ENCODE results near the gene IFNAR1.

The IFNAR1 gene

DNA sequence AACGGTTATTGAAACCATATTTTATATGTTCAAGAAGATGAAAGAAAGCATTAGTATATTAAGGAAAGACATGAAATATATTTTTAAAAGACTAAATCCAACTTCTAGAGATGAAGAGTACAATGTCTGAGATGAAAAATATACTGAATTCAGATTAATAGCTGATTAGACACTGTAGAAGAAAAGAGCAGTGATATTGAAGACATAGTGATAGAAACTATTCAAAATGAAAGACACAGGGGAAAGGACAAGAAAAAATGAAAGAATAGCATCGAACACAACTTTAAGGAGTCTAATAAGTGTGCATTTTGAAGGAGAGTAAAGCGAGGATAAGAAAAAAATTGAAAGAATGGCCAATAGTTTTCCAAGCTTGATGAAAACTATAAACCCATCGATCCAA, 11.2 kb upstream of the IFNAR1 start:
- Histone ChIP-seq H3K9ac (ENCODE audit: low read length) (no peak overlapping the region), H3K36me3 (replicated peaks; ENCODE audit: insufficient read depth, low read length) (no peaks in the 10 kb centered on the region), H3K27ac (ENCODE audit: low read length) (no peak overlapping the region; the same call in 1 of the 2 replicates), H3K9me2 (replicated peaks; ENCODE audit: insufficient read depth, low read length) (no peaks in the 10 kb centered on the region), H3K4me3 (ENCODE audit: low read length) (no peak overlapping the region), H3K9me3 (replicated peaks; ENCODE audit: insufficient read depth, low read length) (no peaks in the 10 kb centered on the region), H4K20me1 (ENCODE audit: insufficient read depth, low read length) (no peaks in the 10 kb centered on the region), H3K79me2 (ENCODE audit: low read length) (no peaks in the 10 kb centered on the region), H3K27me3 (replicated peaks; ENCODE audit: insufficient read depth, low read length) (no peaks in the 10 kb centered on the region), H3K4me2 (ENCODE audit: low read depth, low read length) (peak overlapping the region; percentile 14; the same call in 1 of the 2 replicates), H2AFZ (ENCODE audit: low read length) (no peak overlapping the region), H3K4me1 (ENCODE audit: low read length) (peaks cover 43% of the 10 kb centered on the region), H3F3A (ENCODE audit: insufficient read depth, low read length) (peaks cover 24% of the 10 kb centered on the region)
- no peak for TF ChIP-seq CTCF (IDR thresholded peaks at IDR 0.05; ENCODE audit: low read length)
- TF ChIP-seq EZH2phosphoT487 (IDR thresholded peaks at IDR 0.05; ENCODE audit: low read length) = no peak
- TF ChIP-seq EZH2 (optimal IDR thresholded peaks at IDR 0.05; ENCODE audit: low read depth, low read length) = no peak
- DNase-seq = no peak

- no peak for DNase-seq
- Histone ChIP-seq H3K9me3 (replicated peaks; ENCODE audit: insufficient read depth, low read length) (no peaks in the 10 kb centered on the region), H3K27ac (ENCODE audit: low read length) (no peak overlapping the region), H3K79me2 (ENCODE audit: low read length) (no peaks in the 10 kb centered on the region), H3K9ac (ENCODE audit: low read length) (no peak overlapping the region), H3K27me3 (replicated peaks; ENCODE audit: insufficient read depth, low read length) (no peaks in the 10 kb centered on the region), H3K4me3 (ENCODE audit: low read length) (no peak overlapping the region), H3K4me1 (ENCODE audit: low read length) (peaks cover 39% of the 10 kb centered on the region), H3K9me2 (replicated peaks; ENCODE audit: insufficient read depth, low read length) (no peaks in the 10 kb centered on the region), H3F3A (ENCODE audit: insufficient read depth, low read length) (peaks cover 19% of the 10 kb centered on the region), H3K36me3 (replicated peaks; ENCODE audit: insufficient read depth, low read length) (no peaks in the 10 kb centered on the region), H3K4me2 (ENCODE audit: low read depth, low read length) (no peak overlapping the region), H2AFZ (ENCODE audit: low read length) (no peak overlapping the region), H4K20me1 (ENCODE audit: insufficient read depth, low read length) (no peaks in the 10 kb centered on the region)
- no peak for TF ChIP-seq EZH2 (optimal IDR thresholded peaks at IDR 0.05; ENCODE audit: low read depth, low read length)
- no peak for TF ChIP-seq CTCF (IDR thresholded peaks at IDR 0.05; ENCODE audit: low read length)
- no peak for TF ChIP-seq EZH2phosphoT487 (IDR thresholded peaks at IDR 0.05; ENCODE audit: low read length)
These were observed 10.7 kb upstream of the IFNAR1 start for GRCh38 chr21:33314111-33314510.

- H3K79me2 ChIP-seq (ENCODE audit: low read length) = no peaks in the 10 kb centered on the region
- H3K4me3 ChIP-seq (ENCODE audit: low read length) = no peak overlapping the region
- no peak for DNase-seq
- TF ChIP-seq CTCF (IDR thresholded peaks at IDR 0.05; ENCODE audit: low read length) (no peak), EZH2phosphoT487 (IDR thresholded peaks at IDR 0.05; ENCODE audit: low read length) (no peak), EZH2 (optimal IDR thresholded peaks at IDR 0.05; ENCODE audit: low read depth, low read length) (no peak)
- peaks cover 20% of the 10 kb centered on the region for H3K4me1 ChIP-seq (ENCODE audit: low read length)
- no peaks in the 10 kb centered on the region for H3K9me3 ChIP-seq (replicated peaks; ENCODE audit: insufficient read depth, low read length)
- no peak overlapping the region for H3K9ac ChIP-seq (ENCODE audit: low read length)
- no peak overlapping the region for H3K4me2 ChIP-seq (ENCODE audit: low read depth, low read length)
- no peak overlapping the region for H3K27ac ChIP-seq (ENCODE audit: low read length)
- H3F3A ChIP-seq (ENCODE audit: insufficient read depth, low read length) = peaks cover 4% of the 10 kb centered on the region; the same call in 1 of the 2 replicates
- no peaks in the 10 kb centered on the region for H4K20me1 ChIP-seq (ENCODE audit: insufficient read depth, low read length)
- no peaks in the 10 kb centered on the region for H3K27me3 ChIP-seq (replicated peaks; ENCODE audit: insufficient read depth, low read length)
- H3K36me3 ChIP-seq (replicated peaks; ENCODE audit: insufficient read depth, low read length) = no peaks in the 10 kb centered on the region
- no peak overlapping the region for H2AFZ ChIP-seq (ENCODE audit: low read length)
- H3K9me2 ChIP-seq (replicated peaks; ENCODE audit: insufficient read depth, low read length) = no peaks in the 10 kb centered on the region
These were observed 8.6 kb upstream of the IFNAR1 start for GRCh38 chr21:33315946-33316710.
